Endothelial cell of umbilical vein (primary cell): ENCODE results near the gene TMEM132A. TPM values are rescaled to one million over a fixed set of nuclear protein-coding genes. Genes with fewer than 3 reads are reported as not detected.

Experiments used
- BruUV-seq: library from RNA; stranded (reverse); fragments of 400-500 nt; replicated peaks from 2 replicates; lab custom pipeline; 2021; lab: Mats Ljungman, UMichigan
- CTCF ChIA-PET: fragments of 300-600, 350-600 bp; sonication (Branson Sonifier 250); formaldehyde crosslinking; loops from one replicate; lab custom pipeline; 2021; ENCODE audit warnings: antibody characterized with exemption, inconsistent platforms; lab: Charles Lee
- POLR2A ChIA-PET: fragments of 300-600, 350-600 bp; sonication (Branson Sonifier 250); formaldehyde crosslinking; loops from one replicate; lab custom pipeline; 2021; ENCODE audit warnings: antibody characterized with exemption, inconsistent platforms; lab: Charles Lee
- DNase-seq: peaks from one replicate; pipeline ENCODE4 v3.0.0-alpha.2; 2011; ENCODE audit warnings: low read depth, low spot score
- FAIRE-seq: peaks from 2 replicates; lab custom pipeline; 2011; peaks lifted over from hg19 to GRCh38; lab: Jason Lieb, UNC
- H2AFZ ChIP-seq: 2 replicates; pipeline ENCODE4 v1.6.0; 2012; ENCODE audit warnings: low read depth, low read length, control low read depth, inconsistent platforms
- H3K27ac ChIP-seq: 2 replicates; pipeline ENCODE4 v1.5.1; 2011; ENCODE audit warnings: low read depth, mild to moderate bottlenecking, control low read depth, low read length, moderate library complexity; ENCODE audit not compliant: insufficient read depth
- H3K27me3 ChIP-seq, 2 experiments: 2 replicates each; pipeline versions ENCODE4 v1.6.0 to v1.6.1; 2011; ENCODE audit warnings: low read length in 2 of 2, mixed read lengths in 1 of 2; ENCODE audit not compliant: control insufficient read depth in 2 of 2, insufficient read depth in 2 of 2
- H3K36me3 ChIP-seq, 2 experiments: 2 replicates in 1 of 2; 3 replicates in 1 of 2; pipeline ENCODE4 v1.5.1; 2011; ENCODE audit warnings: low read length in 2 of 2, mild to moderate bottlenecking in 1 of 2, moderate library complexity in 1 of 2; ENCODE audit not compliant: control insufficient read depth in 2 of 2, insufficient read depth in 2 of 2; ENCODE audit errors: extremely low read depth in 1 of 2
- H3K4me1 ChIP-seq: 3 replicates; pipeline ENCODE4 v1.5.1; 2011; ENCODE audit warnings: mild to moderate bottlenecking, low read length; ENCODE audit not compliant: control insufficient read depth, insufficient read depth; ENCODE audit errors: extremely low read depth
- H3K4me2 ChIP-seq: 2 replicates; pipeline ENCODE4 v1.6.1; 2011; ENCODE audit warnings: low read length, control low read depth, mixed read lengths; ENCODE audit not compliant: insufficient read depth
- H3K4me3 ChIP-seq, 3 experiments: fragments of 200-600 bp in 1 of 3; sonication (generic), shearing (Covaris generic) in 1 of 3; replicated peaks in 1 of 3; 2 replicates each; pipeline ENCODE4 v1.5.1; 2011 to 2016; ENCODE audit warnings: control low read depth in 3 of 3, low read length in 3 of 3, mild to moderate bottlenecking in 2 of 3, inconsistent platforms in 1 of 3, low read depth in 1 of 3, moderate library complexity in 1 of 3; ENCODE audit not compliant: insufficient read depth in 1 of 3
- H3K79me2 ChIP-seq: 2 replicates; pipeline ENCODE4 v1.6.0; 2012; ENCODE audit warnings: low read length, inconsistent platforms; ENCODE audit not compliant: control insufficient read depth, insufficient read depth
- H3K9ac ChIP-seq: replicated peaks from 2 replicates; pipeline ENCODE3; 2011; ENCODE audit warnings: low read length, control low read depth; ENCODE audit not compliant: insufficient read depth; ENCODE audit errors: extremely low read depth
- H3K9me1 ChIP-seq: replicated peaks from 3 replicates; pipeline ENCODE4 v1.6.0; 2011; ENCODE audit warnings: mild to moderate bottlenecking, low read length; ENCODE audit not compliant: control insufficient read depth, insufficient read depth; ENCODE audit errors: extremely low read depth
- H3K9me3 ChIP-seq: replicated peaks from 2 replicates; pipeline ENCODE4 v1.5.1; 2012; ENCODE audit warnings: low read length, inconsistent platforms; ENCODE audit not compliant: control insufficient read depth, insufficient read depth
- H4K20me1 ChIP-seq: replicated peaks from 2 replicates; pipeline ENCODE3; 2011; ENCODE audit warnings: mild to moderate bottlenecking, low read length; ENCODE audit not compliant: control insufficient read depth, insufficient read depth; ENCODE audit errors: extremely low read depth
- CTCF ChIP-seq, 2 donors: IDR thresholded peaks; 1 replicate in 1 of 2; 2 replicates in 1 of 2; pipeline ENCODE4 v1.5.1; 2011; ENCODE audit warnings: low read length in 2 of 2, mild to moderate bottlenecking in 2 of 2, moderate library complexity in 2 of 2, control low read depth in 1 of 2, inconsistent platforms in 1 of 2, low read depth in 1 of 2; ENCODE audit not compliant: insufficient read depth in 1 of 2; ENCODE audit errors: extremely low read depth in 1 of 2
- EZH2 ChIP-seq: IDR thresholded peaks from 2 replicates; pipeline ENCODE4 v1.6.1; 2012; ENCODE audit warnings: borderline replicate concordance, low read depth, mild to moderate bottlenecking, moderate library complexity, low read length, inconsistent platforms; ENCODE audit not compliant: severe bottlenecking
- FOS ChIP-seq: IDR thresholded peaks from 2 replicates; pipeline ENCODE4 v1.6.1; 2011; ENCODE audit warnings: mild to moderate bottlenecking, low read length, moderate library complexity, borderline replicate concordance; ENCODE audit not compliant: insufficient read depth
- JUN ChIP-seq: IDR thresholded peaks from 2 replicates; pipeline ENCODE4 v1.6.1; 2011; ENCODE audit warnings: borderline replicate concordance, low read depth; ENCODE audit not compliant: insufficient read length, insufficient read depth
- MAX ChIP-seq: IDR thresholded peaks from 2 replicates; pipeline ENCODE4 v1.6.1; 2011; ENCODE audit not compliant: insufficient read depth, insufficient read length
- POLR2A ChIP-seq: IDR thresholded peaks from 2 replicates; pipeline ENCODE4 v1.6.1; 2012; ENCODE audit warnings: low read depth, mild to moderate bottlenecking, control low read depth, low read length
- POLR2AphosphoS5 ChIP-seq: IDR thresholded peaks from 2 replicates; pipeline ENCODE4 v1.6.1; 2012; ENCODE audit warnings: low read depth, mild to moderate bottlenecking, control low read depth, low read length, moderate library complexity; ENCODE audit not compliant: insufficient read depth
- dilution Hi-C: fragments of 300-500 bp; cut with MboI; formaldehyde crosslinking; loops from one replicate; pipeline ENCODE4 v1.15.0; 2019; ENCODE audit warnings: low sequenced_read_pairs; ENCODE audit not compliant: extremely low pct_ligation_motif_present
- intact Hi-C: fragments of 100-400 bp; cut with micrococcal nuclease; formaldehyde crosslinking; loops from one replicate; pipeline ENCODE4 v1.10.0; 2022
- polyA plus RNA-seq, 4 experiments: library from polyadenylated mRNA; depleted of rRNA in 3 of 4; stranded (reverse) in 3 of 4; unstranded in 1 of 4; fragments of >200 nt; gene quantifications; 2 replicates each; pipeline versions ENCODE4 v1.2.1 to v1.2.3, GENCODE V29; 2011 to 2012; ENCODE audit warnings: missing spikeins in 1 of 4
- total RNA-seq: library from RNA; stranded (reverse); gene quantifications from 2 replicates; pipeline ENCODE4 v1.2.3, GENCODE V29; 2021

The TMEM132A gene
- total and polyA plus RNA-seq, 2 donors (not counting 3 experiments of a cell fraction or from before 2014, with no cell fraction given) = 74.3 to 106 TPM

- intact Hi-C loops = loop anchor here (1.0 kb wide), 2 partner anchors 68 to 124 kb away; no protein-coding TSS in a partner anchor
- DNase-seq = peak; percentile 81
- POLR2A ChIA-PET = interaction anchor here (0.6 to 1.0 kb wide), 3 partner anchors 14 to 68 kb away, joined by 3 to 4 read pairs (median 4); partner anchors contain the start of gene TMEM109
- Histone ChIP-seq H3K4me2 (no peak overlapping the region), H3K4me3 (no peak overlapping the region), H3K9ac (no peak overlapping the region), H3K9me3 (no peaks in the 10 kb centered on the region), H3K36me3 (peaks cover 43 to 56% of the 10 kb centered on the region in 2 experiments), H3K79me2 (peaks cover 22% of the 10 kb centered on the region), H3K27ac (peak overlapping the region; percentile 1), H3K4me1 (peaks cover 2% of the 10 kb centered on the region), H3K9me1 (no peaks in the 10 kb centered on the region), H2AFZ (no peak overlapping the region), H3K27me3 (no peaks in the 10 kb centered on the region), H4K20me1 (no peaks in the 10 kb centered on the region)
- dilution Hi-C loops = no loop called here
- no TSS peak for BruUV-seq
- CTCF ChIA-PET = interaction anchor here (0.6 to 13.1 kb wide), 56 partner anchors 8 to 551 kb away, joined by 3 to 300 read pairs (median 5); partner anchors contain the start of genes PTGDR2, TMEM109, TMEM132A and ZP1
- TF ChIP-seq POLR2A = no peak
- no peak for TF ChIP-seq POLR2AphosphoS5
- no peak for TF ChIP-seq EZH2
- TF ChIP-seq MAX = no peak
- TF ChIP-seq FOS = no peak
- no peak for TF ChIP-seq JUN
- TF ChIP-seq CTCF (IDR thresholded peaks at IDR 0.05; ENCODE audit: extremely low read depth in 1 of 2, insufficient read depth in 1 of 2, low read depth in 1 of 2, low read length in 2 of 2) = peak; percentile 85 to 94
- peak; percentile 92 for FAIRE-seq
These were observed 25.0 kb upstream of the TMEM132A start for GRCh38 chr11:60899046-60899936.
